Kidney (tissue), 14 donors: Measurements from ENCODE around the gene UBA1. TPM values are rescaled to one million over a fixed set of nuclear protein-coding genes. Genes with fewer than 3 reads are reported as not detected.

ENCODE experiments used
- DNase-seq, 5 donors: peaks; one replicate each; pipeline ENCODE4 v3.0.0-alpha.2; 2013 to 2020
- FAIRE-seq: peaks from 2 replicates; lab custom pipeline; 2012; peaks lifted over from hg19 to GRCh38; lab: Jason Lieb, UNC
- H3K27ac ChIP-seq, 2 donors: one replicate each; pipeline ENCODE4 v1.7.0; 2013; ENCODE audit warnings: low read depth in 2 of 2, low read length in 2 of 2, inconsistent platforms in 1 of 2
- H3K27me3 ChIP-seq: one replicate; pipeline ENCODE4 v1.7.1; 2013; ENCODE audit warnings: low read length, inconsistent platforms; ENCODE audit not compliant: control insufficient read depth, insufficient read depth
- H3K36me3 ChIP-seq, 3 donors: one replicate each; pipeline versions ENCODE4 v1.7.0 to v1.7.1; 2013; ENCODE audit warnings: low read length in 3 of 3, control low read depth in 1 of 3, inconsistent platforms in 1 of 3; ENCODE audit not compliant: insufficient read depth in 3 of 3, control insufficient read depth in 2 of 3
- H3K4me1 ChIP-seq, 3 donors: one replicate each; pipeline versions ENCODE4 v1.7.0 to v1.7.1; 2013; ENCODE audit warnings: low read length in 3 of 3, inconsistent platforms in 1 of 3, low read depth in 1 of 3; ENCODE audit not compliant: control insufficient read depth in 2 of 3, insufficient read depth in 2 of 3
- H3K4me3 ChIP-seq, 3 donors: one replicate each; pipeline versions ENCODE4 v1.7.0 to v1.8.1; 2013; ENCODE audit warnings: low read length in 3 of 3, control low read depth in 1 of 3, inconsistent platforms in 1 of 3
- H3K9ac ChIP-seq, 3 donors: one replicate each; pipeline versions ENCODE4 v1.7.0 to v1.7.1; 2013; ENCODE audit warnings: low read length in 3 of 3, control low read depth in 1 of 3, inconsistent platforms in 1 of 3
- H3K9me3 ChIP-seq, 3 donors: one replicate each; pipeline versions ENCODE4 v1.7.0 to v1.7.1; 2013; ENCODE audit warnings: low read length in 3 of 3, control low read depth in 1 of 3, inconsistent platforms in 1 of 3; ENCODE audit not compliant: control insufficient read depth in 2 of 3, insufficient read depth in 1 of 3
- intact Hi-C: fragments of 100-400 bp; cut with DNase I; formaldehyde crosslinking; loops from one replicate; pipeline ENCODE4 v1.11.1; 2022
- polyA plus RNA-seq: library from polyadenylated mRNA; stranded (reverse); fragments of 350-450 nt; fragmentation: Illumina TruSeq; extraction: RNeasy Lipid Tissue Mini Kit (QIAGEN cat#74804); gene quantifications from one replicate; pipeline ENCODE4 v1.2.3, GENCODE V29; 2014; ENCODE audit warnings: low read depth, low replicate concordance; ENCODE audit not compliant: insufficient read depth
- total RNA-seq: library from RNA; stranded (reverse); fragmentation: NEBNext Ultra II Directional; extraction: Animal tissue kit (Norgen Biotek cat#: 25700); gene quantifications from one replicate; pipeline ENCODE4 v1.2.1, GENCODE V29; 2021
- TF ChIP-seq, protein P1 (sequence below): IDR thresholded peaks from 3 replicates; pipeline ENCODE4 v1.5.1; 2012; ENCODE audit warnings: mild to moderate bottlenecking, moderate library complexity, borderline replicate concordance; ENCODE audit not compliant: insufficient read depth; ENCODE audit errors: extremely low read depth
- donor health status: control.
- donor health status: control.
- donor health status: control.
- donor health status: control.
- donor health status: control.
- donor health status: DM: yes; HTN: yes; CAD: no.
- donor health status: Normal renal cell carcinoma (clear cell type).

The UBA1 gene
- total and polyA plus RNA-seq, 2 donors from 2014 or later = 155 to 218 TPM

GRCh38 chrX:47224266-47224895, 30.8 kb downstream of the UBA1 start:
- H3K27ac ChIP-seq = no peak overlapping the region
- H3K36me3 ChIP-seq = peaks cover 5 to 32% (median 18%) of the 10 kb centered on the region in 3 donors
- H3K27me3 ChIP-seq = peaks cover 4% of the 10 kb centered on the region
- no peaks in the 10 kb centered on the region for H3K9me3 ChIP-seq
- intact Hi-C loops = no loop called here
- no peak for FAIRE-seq
- DNase-seq = peak in 1 of 5 donors; percentile 66
- TF ChIP-seq, protein P1, sequence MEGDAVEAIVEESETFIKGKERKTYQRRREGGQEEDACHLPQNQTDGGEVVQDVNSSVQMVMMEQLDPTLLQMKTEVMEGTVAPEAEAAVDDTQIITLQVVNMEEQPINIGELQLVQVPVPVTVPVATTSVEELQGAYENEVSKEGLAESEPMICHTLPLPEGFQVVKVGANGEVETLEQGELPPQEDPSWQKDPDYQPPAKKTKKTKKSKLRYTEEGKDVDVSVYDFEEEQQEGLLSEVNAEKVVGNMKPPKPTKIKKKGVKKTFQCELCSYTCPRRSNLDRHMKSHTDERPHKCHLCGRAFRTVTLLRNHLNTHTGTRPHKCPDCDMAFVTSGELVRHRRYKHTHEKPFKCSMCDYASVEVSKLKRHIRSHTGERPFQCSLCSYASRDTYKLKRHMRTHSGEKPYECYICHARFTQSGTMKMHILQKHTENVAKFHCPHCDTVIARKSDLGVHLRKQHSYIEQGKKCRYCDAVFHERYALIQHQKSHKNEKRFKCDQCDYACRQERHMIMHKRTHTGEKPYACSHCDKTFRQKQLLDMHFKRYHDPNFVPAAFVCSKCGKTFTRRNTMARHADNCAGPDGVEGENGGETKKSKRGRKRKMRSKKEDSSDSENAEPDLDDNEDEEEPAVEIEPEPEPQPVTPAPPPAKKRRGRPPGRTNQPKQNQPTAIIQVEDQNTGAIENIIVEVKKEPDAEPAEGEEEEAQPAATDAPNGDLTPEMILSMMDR = no peak
- peaks cover 0 to 16% (median 8%) of the 10 kb centered on the region in 3 donors for H3K4me1 ChIP-seq
- no peak overlapping the region for H3K4me3 ChIP-seq
- no peak overlapping the region for H3K9ac ChIP-seq

DNA sequence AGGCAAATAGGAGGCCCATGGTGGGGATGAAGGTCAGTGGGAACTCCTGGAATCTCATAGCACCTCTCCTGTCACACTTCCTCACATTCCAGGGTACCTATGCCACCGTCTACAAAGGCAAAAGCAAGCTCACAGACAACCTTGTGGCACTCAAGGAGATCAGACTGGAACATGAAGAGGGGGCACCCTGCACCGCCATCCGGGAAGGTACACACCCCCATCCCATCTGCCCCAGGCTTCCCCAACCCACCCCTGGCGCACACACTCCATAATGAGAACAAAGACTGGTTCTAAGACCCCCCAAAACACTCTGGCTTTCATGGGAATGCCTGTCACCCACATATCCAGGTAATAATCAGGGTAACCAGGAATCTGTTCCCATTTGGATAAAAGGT, 31.3 kb downstream of the UBA1 start:
- Histone ChIP-seq H3K4me3 (no peak overlapping the region), H3K9ac (no peak overlapping the region), H3K27me3 (peaks cover under 1% of the 10 kb centered on the region), H3K36me3 (peaks cover 5 to 32% (median 18%) of the 10 kb centered on the region in 3 donors), H3K4me1 (peaks cover 0 to 11% (median 5%) of the 10 kb centered on the region in 3 donors), H3K27ac (no peak overlapping the region), H3K9me3 (no peaks in the 10 kb centered on the region)
- DNase-seq = no peak
- intact Hi-C loops = no loop called here
- no peak for FAIRE-seq
- TF ChIP-seq, protein P1 = no peak

GRCh38 chrX:47226071-47226470, 32.4 kb downstream of the UBA1 start:
- FAIRE-seq = no peak
- Histone ChIP-seq H3K36me3 (peaks cover 5 to 32% (median 18%) of the 10 kb centered on the region in 3 donors), H3K4me1 (no peaks in the 10 kb centered on the region), H3K4me3 (no peak overlapping the region), H3K27ac (no peak overlapping the region), H3K9me3 (no peaks in the 10 kb centered on the region), H3K27me3 (peaks cover 3% of the 10 kb centered on the region), H3K9ac (no peak overlapping the region)
- TF ChIP-seq, protein P1 = no peak
- peak in 1 of 5 donors; percentile 45 for DNase-seq
- intact Hi-C loops = no loop called here
